Mammary epithelial cell (primary cell): ENCODE data around the gene MYH10.

Experiments used
- CTCF ChIP-seq, 2 donors: IDR thresholded peaks in 1 of 2; conservative IDR thresholded peaks in 1 of 2; 2 replicates each; pipeline ENCODE4 v1.5.1; 2011 to 2012; ENCODE audit warnings: inconsistent platforms in 2 of 2, low read length in 2 of 2, mild to moderate bottlenecking in 2 of 2, control low read depth in 1 of 2, low read depth in 1 of 2; ENCODE audit not compliant: insufficient read depth in 1 of 2; ENCODE audit errors: extremely low read depth in 1 of 2
- EZH2 ChIP-seq: IDR thresholded peaks from 2 replicates; pipeline ENCODE4 v1.6.1; 2012; ENCODE audit warnings: low read length, inconsistent platforms, borderline replicate concordance

- no peak for TF ChIP-seq CTCF (conservative IDR thresholded peaks at IDR 0.05 in 1 of 2, IDR thresholded peaks at IDR 0.05 in 1 of 2; ENCODE audit: extremely low read depth in 1 of 2, insufficient read depth in 1 of 2, low read depth in 1 of 2, low read length in 2 of 2)
- no peak for TF ChIP-seq EZH2
Observed at GRCh38 chr17:8629371-8630226, 926 bp downstream of the MYH10 start.
